Uterus (tissue), 4 donors: ENCODE data around the gene CHPF. TPM values are rescaled to one million over a fixed set of nuclear protein-coding genes. Genes with fewer than 3 reads are reported as not detected.

Source experiments
- DNase-seq, 2 donors: peaks; one replicate each; pipeline ENCODE4 v3.0.0-alpha.2; 2019 to 2020
- H3K27ac ChIP-seq, 2 donors: fragments of 200-600 bp; sonication (generic); 1 replicate in 1 of 2; 2 replicates in 1 of 2; pipeline ENCODE4 v1.5.1; 2016 to 2018
- H3K27me3 ChIP-seq, 2 donors: fragments of 200-600 bp; sonication (generic); one replicate each; pipeline ENCODE4 v1.5.1; 2018 to 2019; ENCODE audit warnings: control low read depth in 1 of 2
- H3K36me3 ChIP-seq, 2 donors: fragments of 200-600 bp; sonication (generic); one replicate each; pipeline ENCODE4 v1.5.1; 2019; ENCODE audit warnings: control low read depth in 1 of 2
- H3K4me1 ChIP-seq, 2 donors: fragments of 200-600 bp; sonication (generic); one replicate each; pipeline ENCODE4 v1.5.1; 2018 to 2019; ENCODE audit warnings: control low read depth in 1 of 2
- H3K4me3 ChIP-seq, 2 donors: fragments of 200-600 bp; sonication (generic); 1 replicate in 1 of 2; 2 replicates in 1 of 2; pipeline ENCODE4 v1.5.1; 2018 to 2019; ENCODE audit warnings: mild to moderate bottlenecking in 1 of 2
- H3K9me3 ChIP-seq, 2 donors: fragments of 200-600 bp; sonication (generic); one replicate each; pipeline ENCODE4 v1.5.1; 2019; ENCODE audit warnings: control low read depth in 1 of 2
- CTCF ChIP-seq, 4 experiments: fragments of 200-600 bp in 2 of 4; fragments of 450-650 bp in 2 of 4; sonication (generic) in 2 of 4; IDR thresholded peaks; one replicate each; pipeline ENCODE4 v1.5.1; 2016 to 2019; ENCODE audit warnings: antibody characterized with exemption in 4 of 4, mild to moderate bottlenecking in 2 of 4, moderate library complexity in 1 of 4
- POLR2A ChIP-seq, 2 donors: fragments of 450-650 bp; IDR thresholded peaks; one replicate each; pipeline ENCODE4 v1.6.1; 2016; ENCODE audit warnings: antibody characterized with exemption in 2 of 2, mild to moderate bottlenecking in 1 of 2, moderate library complexity in 1 of 2
- intact Hi-C: fragments of 100-400 bp; cut with DNase I; formaldehyde crosslinking; loops from one replicate; pipeline ENCODE4 v1.15.1; 2023; ENCODE audit warnings: low total_unique reads
- microRNA-seq: library from miRNA; unstranded; fragments of <30 nt; microRNA quantifications from one replicate; pipeline ENCODE4, GENCODE V29; 2016; ENCODE audit warnings: borderline microRNAs expressed, borderline replicate concordance
- small RNA-seq: library from RNA; depleted of rRNA; stranded (forward); fragments of <200 nt; gene quantifications from one replicate; pipeline ENCODE3, GENCODE V24; 2016
- total RNA-seq, 4 donors: library from RNA; depleted of rRNA in 3 of 4; stranded (reverse); fragments of >200 nt in 3 of 4; gene quantifications; one replicate each; pipeline versions ENCODE4 v1.1.0 to v1.2.4, GENCODE V29; 2014 to 2023
- donor health status: DM: yes; HTN: yes; CAD: no.

The CHPF gene
- total RNA-seq, 4 donors from 2014 or later: 16.5 to 194 (median 42.5) TPM

GRCh38 chr2:219490600-219491130, 52.9 kb downstream of the CHPF start:
- Histone ChIP-seq H3K36me3 (no peaks in the 10 kb centered on the region), H3K27me3 (no peaks in the 10 kb centered on the region), H3K27ac (no peak overlapping the region), H3K4me3 (no peak overlapping the region), H3K9me3 (no peaks in the 10 kb centered on the region), H3K4me1 (no peaks in the 10 kb centered on the region)
- TF ChIP-seq CTCF (IDR thresholded peaks at IDR 0.05): no peak
- TF ChIP-seq POLR2A (IDR thresholded peaks at IDR 0.05): no peak
- intact Hi-C loops: no loop called here
- DNase-seq: no peak

GRCh38 chr2:219490186-219490585, 53.4 kb downstream of the CHPF start:
- TF ChIP-seq POLR2A (IDR thresholded peaks at IDR 0.05) (no peak), CTCF (IDR thresholded peaks at IDR 0.05) (no peak)
- H3K9me3 ChIP-seq: no peaks in the 10 kb centered on the region
- H3K27me3 ChIP-seq: no peaks in the 10 kb centered on the region
- intact Hi-C loops: no loop called here
- no peak overlapping the region for H3K4me3 ChIP-seq
- H3K27ac ChIP-seq: no peak overlapping the region
- H3K36me3 ChIP-seq: no peaks in the 10 kb centered on the region
- no peaks in the 10 kb centered on the region for H3K4me1 ChIP-seq
- DNase-seq: no peak

- H3K9me3 ChIP-seq: no peaks in the 10 kb centered on the region
- no peaks in the 10 kb centered on the region for H3K36me3 ChIP-seq
- H3K27ac ChIP-seq: no peak overlapping the region
- intact Hi-C loops: no loop called here
- TF ChIP-seq CTCF (IDR thresholded peaks at IDR 0.05) (no peak), POLR2A (IDR thresholded peaks at IDR 0.05) (no peak)
- H3K4me1 ChIP-seq: no peaks in the 10 kb centered on the region
- H3K27me3 ChIP-seq: no peaks in the 10 kb centered on the region
- H3K4me3 ChIP-seq: no peak overlapping the region
- no peak for DNase-seq
Observed at GRCh38 chr2:219489315-219489714, 54.3 kb downstream of the CHPF start.

Small RNA genes within 50 kb of the gene (microRNA-seq; reads per million reads assigned to microRNA genes)
- not detected for gene MIR3132

Small RNA genes within 50 kb of the gene (small RNA-seq; reads per million reads assigned to genes)
- not detected for gene MIR3132
- gene RN7SKP213: not detected

Other genes with a start within 250 kb of the CHPF start
- gene PTPRN, start 234.4 kb downstream of the CHPF start, total RNA-seq: under 1 TPM in 2 of 4 donors, not detected in 2; 0.21 to 0.55 TPM
- gene RESP18, start 211.1 kb downstream of the CHPF start, total RNA-seq: not detected
- gene DNPEP, start 155.9 kb downstream of the CHPF start, total RNA-seq: 10 to 100 TPM; 35.9 to 93.7 (median 47.5) TPM
- 1,000 to 10,000 TPM in 2 of 4 donors, 100 to 1,000 TPM in 2; 578 to 3,551 (median 1,628) TPM for gene DES, start 125.4 kb downstream of the CHPF start, total RNA-seq
- 100 to 1,000 TPM in 1 of 4 donors, 10 to 100 TPM in 3; 22.9 to 318 (median 36.1) TPM for gene SPEG, start 109.0 kb downstream of the CHPF start, total RNA-seq
- 10 to 100 TPM; 14.1 to 39.5 (median 27.6) TPM for gene GMPPA, start 44.9 kb downstream of the CHPF start, total RNA-seq
- gene ASIC4, start 29.3 kb downstream of the CHPF start, total RNA-seq: under 1 TPM in 2 of 4 donors, not detected in 2; 0.21 to 0.30 TPM
- 1 to 10 TPM in 2 of 4 donors, under 1 TPM in 1, not detected in 1; 0.77 to 5.3 (median 5.1) TPM for gene TMEM198, start 219 bp upstream of the CHPF start, total RNA-seq
- gene OBSL1, start 27.7 kb upstream of the CHPF start, total RNA-seq: 100 to 1,000 TPM in 2 of 4 donors, 10 to 100 TPM in 2; 53.2 to 146 (median 113) TPM
- gene INHA, start 28.5 kb upstream of the CHPF start, total RNA-seq: 1 to 10 TPM in 1 of 4 donors, not detected in 3; 2.4 TPM
- gene STK11IP, start 54.0 kb upstream of the CHPF start, total RNA-seq: 10 to 100 TPM in 2 of 4 donors, 1 to 10 TPM in 1, under 1 TPM in 1; 0.51 to 28.0 (median 13.1) TPM
- 10 to 100 TPM in 1 of 4 donors, 1 to 10 TPM in 3; 2.3 to 29.4 (median 3.5) TPM for gene SLC4A3, start 83.8 kb upstream of the CHPF start, total RNA-seq